ENCODE results near the gene ARL2. TPM values are rescaled to one million over a fixed set of nuclear protein-coding genes. Genes with fewer than 3 reads are reported as not detected.

ARL2 gene
- total RNA-seq, 1 experiment from 2014 or later, result 171 TPM

DNA sequence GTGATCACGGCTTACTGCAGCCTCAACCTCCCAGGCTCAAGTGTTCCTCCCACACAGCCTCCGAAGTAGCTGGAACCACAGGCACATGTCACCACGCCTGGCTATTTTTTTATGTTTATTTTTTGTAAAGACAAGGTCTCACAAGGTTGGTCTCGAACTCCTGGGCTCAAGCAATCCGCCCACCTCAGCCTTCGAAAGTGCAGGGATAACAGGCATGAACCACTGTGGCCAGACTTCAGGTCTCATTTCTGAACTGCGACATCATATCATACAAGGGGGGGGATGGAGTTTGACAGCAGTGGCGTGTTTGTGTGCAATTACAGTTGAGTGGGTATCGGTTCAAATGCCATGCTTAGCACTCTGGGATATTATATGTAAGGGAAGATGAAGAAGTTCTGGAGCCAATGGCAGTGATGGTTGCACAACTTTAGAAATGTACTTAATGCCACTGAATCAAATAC lies 37.5 kb downstream of the ARL2 start (continued):
- TF ChIP-seq, protein P1, sequence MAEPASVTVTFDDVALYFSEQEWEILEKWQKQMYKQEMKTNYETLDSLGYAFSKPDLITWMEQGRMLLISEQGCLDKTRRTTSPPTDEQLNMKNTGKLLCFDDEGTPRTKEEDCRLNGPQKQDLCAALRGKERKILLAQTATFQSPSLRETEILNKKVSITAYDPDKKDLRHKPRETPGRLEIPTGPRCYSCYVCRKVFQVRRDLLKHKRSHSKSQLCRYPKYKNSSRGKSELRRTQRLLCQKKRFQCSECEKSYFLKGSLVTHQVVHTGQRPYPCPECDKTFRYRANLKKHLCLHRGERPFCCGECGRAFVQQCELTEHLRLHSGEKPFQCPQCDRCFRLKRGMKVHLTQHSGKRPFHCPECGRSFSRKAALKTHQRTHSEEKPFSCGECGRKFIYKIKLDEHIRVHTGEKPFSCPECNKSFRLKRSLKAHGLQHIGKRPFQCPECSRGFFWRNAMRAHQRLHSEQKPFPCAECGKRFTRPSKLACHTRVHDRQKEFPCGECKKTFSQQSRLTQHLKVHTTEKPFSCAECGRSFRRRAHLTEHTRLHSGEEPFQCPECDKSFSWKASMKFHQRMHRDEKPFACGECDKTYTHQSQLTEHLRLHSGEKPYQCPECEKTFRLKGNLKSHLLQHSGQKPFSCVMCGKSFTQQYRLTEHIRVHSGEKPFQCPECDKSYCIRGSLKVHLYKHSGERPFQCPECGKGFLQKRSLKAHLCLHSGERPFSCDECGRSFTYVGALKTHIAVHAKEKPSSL (CRISPR knock-in tag; conservative IDR thresholded peaks at IDR 0.05), result no peak
- TF ChIP-seq NR2C2 (CRISPR knock-in tag; IDR thresholded peaks at IDR 0.05) (no peak), RORB (CRISPR knock-in tag; IDR thresholded peaks at IDR 0.05) (no peak), TP53 (CRISPR knock-in tag; IDR thresholded peaks at IDR 0.05) (no peak), NR1H2 (CRISPR knock-in tag; IDR thresholded peaks at IDR 0.05) (no peak)
- TF ChIP-seq, protein P2, sequence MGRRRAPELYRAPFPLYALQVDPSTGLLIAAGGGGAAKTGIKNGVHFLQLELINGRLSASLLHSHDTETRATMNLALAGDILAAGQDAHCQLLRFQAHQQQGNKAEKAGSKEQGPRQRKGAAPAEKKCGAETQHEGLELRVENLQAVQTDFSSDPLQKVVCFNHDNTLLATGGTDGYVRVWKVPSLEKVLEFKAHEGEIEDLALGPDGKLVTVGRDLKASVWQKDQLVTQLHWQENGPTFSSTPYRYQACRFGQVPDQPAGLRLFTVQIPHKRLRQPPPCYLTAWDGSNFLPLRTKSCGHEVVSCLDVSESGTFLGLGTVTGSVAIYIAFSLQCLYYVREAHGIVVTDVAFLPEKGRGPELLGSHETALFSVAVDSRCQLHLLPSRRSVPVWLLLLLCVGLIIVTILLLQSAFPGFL (CRISPR knock-in tag; IDR thresholded peaks at IDR 0.05; ENCODE audit: borderline replicate concordance), result no peak
- TF ChIP-seq, protein P3, sequence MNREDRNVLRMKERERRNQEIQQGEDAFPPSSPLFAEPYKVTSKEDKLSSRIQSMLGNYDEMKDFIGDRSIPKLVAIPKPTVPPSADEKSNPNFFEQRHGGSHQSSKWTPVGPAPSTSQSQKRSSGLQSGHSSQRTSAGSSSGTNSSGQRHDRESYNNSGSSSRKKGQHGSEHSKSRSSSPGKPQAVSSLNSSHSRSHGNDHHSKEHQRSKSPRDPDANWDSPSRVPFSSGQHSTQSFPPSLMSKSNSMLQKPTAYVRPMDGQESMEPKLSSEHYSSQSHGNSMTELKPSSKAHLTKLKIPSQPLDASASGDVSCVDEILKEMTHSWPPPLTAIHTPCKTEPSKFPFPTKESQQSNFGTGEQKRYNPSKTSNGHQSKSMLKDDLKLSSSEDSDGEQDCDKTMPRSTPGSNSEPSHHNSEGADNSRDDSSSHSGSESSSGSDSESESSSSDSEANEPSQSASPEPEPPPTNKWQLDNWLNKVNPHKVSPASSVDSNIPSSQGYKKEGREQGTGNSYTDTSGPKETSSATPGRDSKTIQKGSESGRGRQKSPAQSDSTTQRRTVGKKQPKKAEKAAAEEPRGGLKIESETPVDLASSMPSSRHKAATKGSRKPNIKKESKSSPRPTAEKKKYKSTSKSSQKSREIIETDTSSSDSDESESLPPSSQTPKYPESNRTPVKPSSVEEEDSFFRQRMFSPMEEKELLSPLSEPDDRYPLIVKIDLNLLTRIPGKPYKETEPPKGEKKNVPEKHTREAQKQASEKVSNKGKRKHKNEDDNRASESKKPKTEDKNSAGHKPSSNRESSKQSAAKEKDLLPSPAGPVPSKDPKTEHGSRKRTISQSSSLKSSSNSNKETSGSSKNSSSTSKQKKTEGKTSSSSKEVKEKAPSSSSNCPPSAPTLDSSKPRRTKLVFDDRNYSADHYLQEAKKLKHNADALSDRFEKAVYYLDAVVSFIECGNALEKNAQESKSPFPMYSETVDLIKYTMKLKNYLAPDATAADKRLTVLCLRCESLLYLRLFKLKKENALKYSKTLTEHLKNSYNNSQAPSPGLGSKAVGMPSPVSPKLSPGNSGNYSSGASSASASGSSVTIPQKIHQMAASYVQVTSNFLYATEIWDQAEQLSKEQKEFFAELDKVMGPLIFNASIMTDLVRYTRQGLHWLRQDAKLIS (CRISPR knock-in tag; IDR thresholded peaks at IDR 0.05; ENCODE audit: borderline replicate concordance), result no peak

DNA sequence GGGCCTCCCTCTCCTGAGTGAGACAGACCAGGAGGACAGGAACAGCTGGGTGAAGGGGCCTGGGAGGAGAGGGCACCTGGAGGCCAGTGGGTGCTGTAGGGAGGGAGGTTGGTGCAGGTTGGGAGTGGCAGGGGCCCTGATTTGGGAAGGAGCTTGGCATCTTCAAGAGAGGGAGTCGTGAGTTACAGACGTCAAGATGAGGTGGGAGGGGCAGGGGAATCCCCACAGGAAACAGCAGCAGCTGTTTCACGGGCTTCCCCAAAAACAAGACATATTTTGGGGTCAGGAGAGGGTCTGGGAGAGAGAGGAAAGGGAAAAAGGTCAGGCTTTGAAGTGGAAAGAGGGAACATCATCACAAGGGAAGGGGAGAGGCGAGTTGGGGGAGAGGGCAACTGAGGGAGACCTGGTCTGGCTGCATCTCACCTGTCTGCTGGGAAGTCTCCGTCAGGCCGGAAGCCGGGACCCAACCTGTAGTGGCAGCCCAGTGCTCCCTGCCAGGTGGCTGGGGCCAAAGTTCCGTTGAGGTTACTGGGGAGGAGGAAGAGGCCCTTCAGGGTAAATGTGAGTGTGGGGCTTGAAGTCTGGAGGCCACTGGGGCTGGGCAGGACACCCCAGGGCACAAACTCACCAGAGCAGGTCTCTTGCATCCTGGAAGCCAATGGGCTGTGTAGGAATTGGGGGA lies 40.0 kb downstream of the ARL2 start:
- no peaks in the 10 kb centered on the region for H3K4me1 Mint-ChIP-seq
- POLR2A ChIA-PET, result no interaction called here
- H3K36me3 Mint-ChIP-seq, result no peaks in the 10 kb centered on the region
- CTCF ChIA-PET, result no interaction called here
- no peak for DNase-seq (ENCODE audit: low spot score)
- H3K9me3 Mint-ChIP-seq, result no peaks in the 10 kb centered on the region
- H3K4me3 Mint-ChIP-seq, result no peak overlapping the region
- no peaks in the 10 kb centered on the region; the same call in 1 of the 2 replicates for H3K27me3 Mint-ChIP-seq (ENCODE audit: low read depth)
- ATAC-seq, result no peak
- no peak for TF ChIP-seq NR3C1 (CRISPR knock-in tag; conservative IDR thresholded peaks at IDR 0.05; ENCODE audit: low read depth)
- TF ChIP-seq, protein P4, sequence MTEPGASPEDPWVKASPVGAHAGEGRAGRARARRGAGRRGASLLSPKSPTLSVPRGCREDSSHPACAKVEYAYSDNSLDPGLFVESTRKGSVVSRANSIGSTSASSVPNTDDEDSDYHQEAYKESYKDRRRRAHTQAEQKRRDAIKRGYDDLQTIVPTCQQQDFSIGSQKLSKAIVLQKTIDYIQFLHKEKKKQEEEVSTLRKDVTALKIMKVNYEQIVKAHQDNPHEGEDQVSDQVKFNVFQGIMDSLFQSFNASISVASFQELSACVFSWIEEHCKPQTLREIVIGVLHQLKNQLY (CRISPR knock-in tag; IDR thresholded peaks at IDR 0.05), result no peak
- TF ChIP-seq CBFB (CRISPR knock-in tag; IDR thresholded peaks at IDR 0.05; ENCODE audit: low read depth), result no peak
- no peak for TF ChIP-seq FOXK1 (CRISPR knock-in tag; IDR thresholded peaks at IDR 0.05)
- no peak for TF ChIP-seq RELA (CRISPR knock-in tag; IDR thresholded peaks at IDR 0.05; ENCODE audit: borderline replicate concordance)
- no peak for TF ChIP-seq GTF2I (CRISPR knock-in tag; conservative IDR thresholded peaks at IDR 0.05)
- H3K27ac Mint-ChIP-seq, result peak overlapping the region; percentile 24

DNA sequence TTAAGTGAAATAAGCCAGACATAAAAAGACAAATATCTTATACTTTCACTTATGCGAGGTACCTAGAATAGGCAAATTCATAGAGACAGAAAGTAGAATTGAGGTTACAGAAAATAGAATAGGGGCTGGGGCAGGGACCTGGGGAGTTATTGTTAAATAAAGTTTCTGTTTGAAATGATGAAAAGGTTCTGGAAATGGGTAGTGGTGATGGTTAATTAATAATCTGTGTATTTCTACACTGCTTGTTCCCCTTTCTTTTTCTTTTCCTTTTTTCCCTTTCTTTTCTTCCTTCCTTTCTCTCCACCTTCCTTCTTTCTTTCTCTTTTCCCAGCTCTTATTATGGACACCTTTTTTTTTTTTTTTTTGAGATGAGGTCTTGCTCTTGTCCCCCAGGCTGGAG lies 41.6 kb downstream of the ARL2 start:
- TF ChIP-seq ZNF671 (CRISPR knock-in tag; IDR thresholded peaks at IDR 0.05) (no peak), ZNF396 (CRISPR knock-in tag; IDR thresholded peaks at IDR 0.05; ENCODE audit: borderline replicate concordance) (no peak), ELF4 (CRISPR knock-in tag; IDR thresholded peaks at IDR 0.05; ENCODE audit: low read depth) (no peak), IRF2 (CRISPR knock-in tag; IDR thresholded peaks at IDR 0.05; ENCODE audit: borderline replicate concordance, low read depth) (no peak), FOXP1 (CRISPR knock-in tag; IDR thresholded peaks at IDR 0.05; ENCODE audit: borderline replicate concordance) (no peak)
- Mint-ChIP-seq H3K27me3 (ENCODE audit: low read depth) (no peaks in the 10 kb centered on the region; the same call in 1 of the 2 replicates), H3K4me1 (no peaks in the 10 kb centered on the region), H3K4me3 (no peak overlapping the region), H3K9me3 (no peaks in the 10 kb centered on the region), H3K36me3 (no peaks in the 10 kb centered on the region), H3K27ac (no peak overlapping the region)
- POLR2A ChIA-PET, result no interaction called here
- CTCF ChIA-PET, result no interaction called here
- DNase-seq (ENCODE audit: low spot score), result no peak
- no peak for ATAC-seq

Measured in WTC11 (cell line).